Astrocyte (in vitro differentiated cells and primary cell): ENCODE results near the gene TOP2B. TPM values are rescaled to one million over a fixed set of nuclear protein-coding genes. Genes with fewer than 3 reads are reported as not detected.
A peak's percentile ranks its signal among the peaks of the same experiment; 100 is the strongest.

ENCODE experiments used
- DNase-seq: peaks from one replicate; pipeline ENCODE4 v3.0.0-alpha.2; 2010; ENCODE audit warnings: low read depth
- FAIRE-seq: peaks from 2 replicates; lab custom pipeline; 2011; peaks lifted over from hg19 to GRCh38; lab: Jason Lieb, UNC
- H2AFZ ChIP-seq: 2 replicates; pipeline ENCODE4 v1.6.0; 2012; ENCODE audit warnings: low read depth, low read length, inconsistent platforms
- H3K27ac ChIP-seq: 2 replicates; pipeline ENCODE4 v1.5.1; 2011; ENCODE audit warnings: low read depth, low read length, inconsistent platforms
- H3K27me3 ChIP-seq: 2 replicates; pipeline ENCODE4 v1.6.0; 2011; ENCODE audit warnings: low read length, inconsistent platforms; ENCODE audit not compliant: insufficient read depth
- H3K36me3 ChIP-seq: 2 replicates; pipeline ENCODE4 v1.5.1; 2011; ENCODE audit warnings: low read length, inconsistent platforms; ENCODE audit not compliant: insufficient read depth
- H3K4me1 ChIP-seq: 2 replicates; pipeline ENCODE4 v1.5.1; 2011; ENCODE audit warnings: low read length, inconsistent platforms; ENCODE audit not compliant: insufficient read depth
- H3K4me2 ChIP-seq: 2 replicates; pipeline ENCODE4 v1.6.0; 2012; ENCODE audit warnings: low read length, inconsistent platforms
- H3K4me3 ChIP-seq: 2 replicates; pipeline ENCODE4 v1.5.1; 2011; ENCODE audit warnings: low read depth, mild to moderate bottlenecking, low read length, inconsistent platforms; ENCODE audit not compliant: insufficient read depth
- H3K79me2 ChIP-seq: 2 replicates; pipeline ENCODE4 v1.6.0; 2012; ENCODE audit warnings: mild to moderate bottlenecking, low read length, inconsistent platforms; ENCODE audit not compliant: insufficient read depth
- H3K9ac ChIP-seq: 2 replicates; pipeline ENCODE4 v1.6.0; 2012; ENCODE audit warnings: mild to moderate bottlenecking, low read length, inconsistent platforms
- H3K9me3 ChIP-seq: 2 replicates; pipeline ENCODE4 v1.5.1; 2012; ENCODE audit warnings: low read depth, mild to moderate bottlenecking, low read length, inconsistent platforms; ENCODE audit not compliant: insufficient read depth
- H4K20me1 ChIP-seq: 2 replicates; pipeline ENCODE4 v1.6.0; 2012; ENCODE audit warnings: low read length, inconsistent platforms; ENCODE audit not compliant: insufficient read depth
- H3K27ac Mint-ChIP-seq: one replicate; pipeline ENCODE4 v1.8.0; 2021; ENCODE audit warnings: mild to moderate bottlenecking, mixed read lengths; ENCODE audit not compliant: unreplicated experiment
- H3K27me3 Mint-ChIP-seq: one replicate; pipeline ENCODE4 v1.8.0; 2021; ENCODE audit warnings: low read depth, mixed read lengths; ENCODE audit not compliant: unreplicated experiment
- H3K36me3 Mint-ChIP-seq: one replicate; pipeline ENCODE4 v1.8.0; 2021; ENCODE audit warnings: low read depth, mixed read lengths; ENCODE audit not compliant: unreplicated experiment
- H3K4me1 Mint-ChIP-seq: one replicate; pipeline ENCODE4 v1.8.0; 2021; ENCODE audit warnings: low read depth, mixed read lengths; ENCODE audit not compliant: unreplicated experiment
- H3K4me3 Mint-ChIP-seq: one replicate; pipeline ENCODE4 v1.8.0; 2021; ENCODE audit warnings: mild to moderate bottlenecking, moderate library complexity, mixed read lengths; ENCODE audit not compliant: unreplicated experiment
- H3K9me3 Mint-ChIP-seq: one replicate; pipeline ENCODE4 v1.8.0; 2021; ENCODE audit warnings: mild to moderate bottlenecking, mixed read lengths; ENCODE audit not compliant: unreplicated experiment
- CTCF ChIP-seq: IDR thresholded peaks from 2 replicates; pipeline ENCODE4 v1.5.1; 2011; ENCODE audit warnings: low read depth, mild to moderate bottlenecking, inconsistent platforms, low read length, moderate library complexity; ENCODE audit not compliant: insufficient read depth
- EZH2 ChIP-seq: IDR thresholded peaks from 2 replicates; pipeline ENCODE4 v1.6.1; 2012; ENCODE audit warnings: mild to moderate bottlenecking, low read length, inconsistent platforms; ENCODE audit not compliant: insufficient read depth
- microRNA-seq: library from miRNA; unstranded; fragments of <30 nt; microRNA quantifications from one replicate; pipeline ENCODE4 v1.2.0, GENCODE V29; 2020
- total RNA-seq: library from RNA; stranded (reverse); gene quantifications from 2 replicates; pipeline ENCODE4 v1.2.1, GENCODE V29; 2021

Gene TOP2B
- total RNA-seq, 1 donor from 2014 or later = 91.4 TPM

DNA sequence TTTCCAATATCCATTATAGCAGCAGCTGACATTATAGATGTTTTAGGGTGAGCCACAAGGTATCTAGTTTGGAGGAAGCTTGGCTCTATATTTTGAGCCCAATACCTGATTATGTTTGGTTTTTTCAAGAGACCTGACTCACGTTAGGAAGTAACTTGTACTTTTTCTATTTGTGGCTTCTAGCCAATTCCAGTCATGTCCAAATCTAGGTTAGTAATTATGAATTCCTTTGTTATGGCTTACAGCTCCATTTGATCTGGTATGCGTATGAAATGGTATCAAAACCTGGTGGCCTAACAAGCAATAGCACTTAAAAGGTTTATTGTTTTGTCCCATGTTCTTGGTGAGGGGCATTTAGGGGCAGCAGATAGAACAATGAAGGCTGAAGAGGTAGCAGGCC, 115.9 kb downstream of the TOP2B start:
- Histone ChIP-seq H3K27me3 (no peaks in the 10 kb centered on the region), H3K9me3 (no peaks in the 10 kb centered on the region), H3K4me3 (no peak overlapping the region), H3K27ac (no peak overlapping the region), H3K9ac (no peak overlapping the region), H3K79me2 (peaks cover 40% of the 10 kb centered on the region), H4K20me1 (peaks cover 16% of the 10 kb centered on the region), H3K4me2 (no peak overlapping the region), H3K36me3 (no peaks in the 10 kb centered on the region), H2AFZ (no peak overlapping the region), H3K4me1 (peaks cover 11% of the 10 kb centered on the region)
- H3K4me3 Mint-ChIP-seq = no peak overlapping the region
- H3K27me3 Mint-ChIP-seq = peaks cover 5% of the 10 kb centered on the region
- no peaks in the 10 kb centered on the region for H3K36me3 Mint-ChIP-seq
- H3K4me1 Mint-ChIP-seq = peaks cover 10% of the 10 kb centered on the region
- no peak overlapping the region for H3K27ac Mint-ChIP-seq
- FAIRE-seq (no peak), DNase-seq (peak; percentile 50)
- TF ChIP-seq CTCF (no peak), EZH2 (no peak)
- peaks cover 3% of the 10 kb centered on the region for H3K9me3 Mint-ChIP-seq

- FAIRE-seq (no peak), DNase-seq (peak; percentile 44)
- no peaks in the 10 kb centered on the region for H3K27me3 ChIP-seq
- H2AFZ ChIP-seq = no peak overlapping the region
- no peak overlapping the region for H3K9ac ChIP-seq
- TF ChIP-seq CTCF (no peak), EZH2 (no peak)
- peaks cover 11% of the 10 kb centered on the region for H3K4me1 ChIP-seq
- no peaks in the 10 kb centered on the region for H3K9me3 ChIP-seq
- no peak overlapping the region for H3K4me3 ChIP-seq
- no peaks in the 10 kb centered on the region for H3K36me3 ChIP-seq
- H3K4me1 Mint-ChIP-seq = peaks cover 10% of the 10 kb centered on the region
- H3K4me3 Mint-ChIP-seq = no peak overlapping the region
- no peaks in the 10 kb centered on the region for H3K36me3 Mint-ChIP-seq
- peaks cover 47% of the 10 kb centered on the region for H3K79me2 ChIP-seq
- no peak overlapping the region for H3K27ac Mint-ChIP-seq
- peaks cover 3% of the 10 kb centered on the region for H3K9me3 Mint-ChIP-seq
- peaks cover 5% of the 10 kb centered on the region for H3K27me3 Mint-ChIP-seq
- no peak overlapping the region for H3K27ac ChIP-seq
- peaks cover 21% of the 10 kb centered on the region for H4K20me1 ChIP-seq
- no peak overlapping the region for H3K4me2 ChIP-seq
Measured at GRCh38 chr3:25547943-25548674, 116.6 kb downstream of the TOP2B start.

Small RNAs within 50 kb of the gene (microRNA-seq; reads per million reads assigned to microRNA genes)
- gene MIR4442 = not detected

Other genes with a start within 250 kb of the TOP2B start
- gene RARB, start 236.6 kb downstream of the TOP2B start, total RNA-seq = 0.27 and 0.29 TPM in 2 replicates
- gene NGLY1, start 118.5 kb upstream of the TOP2B start, total RNA-seq = 23.9 and 28.0 TPM in 2 replicates
- gene OXSM, start 125.2 kb upstream of the TOP2B start, total RNA-seq = 6.1 and 7.1 TPM in 2 replicates